Stimulated activated CD4-positive, alpha-beta T cell treated with anti-CD3 and anti-CD28 coated beads, TNF-alpha, amount 100 ng/mL, for 48 hours (primary cell): ENCODE data around the gene IL23R.
"Not testable (repeated sequence)": the region's sequence is repeated elsewhere in the genome, so short reads cannot be mapped to it uniquely, and the experiment has no call there.

ENCODE experiments used
- DNase-seq, 3 donors: peaks; one replicate each; pipeline ENCODE4 v3.0.0-alpha.2; 2020; ENCODE audit warnings: low read depth in 3 of 3

The IL23R gene, protein sequence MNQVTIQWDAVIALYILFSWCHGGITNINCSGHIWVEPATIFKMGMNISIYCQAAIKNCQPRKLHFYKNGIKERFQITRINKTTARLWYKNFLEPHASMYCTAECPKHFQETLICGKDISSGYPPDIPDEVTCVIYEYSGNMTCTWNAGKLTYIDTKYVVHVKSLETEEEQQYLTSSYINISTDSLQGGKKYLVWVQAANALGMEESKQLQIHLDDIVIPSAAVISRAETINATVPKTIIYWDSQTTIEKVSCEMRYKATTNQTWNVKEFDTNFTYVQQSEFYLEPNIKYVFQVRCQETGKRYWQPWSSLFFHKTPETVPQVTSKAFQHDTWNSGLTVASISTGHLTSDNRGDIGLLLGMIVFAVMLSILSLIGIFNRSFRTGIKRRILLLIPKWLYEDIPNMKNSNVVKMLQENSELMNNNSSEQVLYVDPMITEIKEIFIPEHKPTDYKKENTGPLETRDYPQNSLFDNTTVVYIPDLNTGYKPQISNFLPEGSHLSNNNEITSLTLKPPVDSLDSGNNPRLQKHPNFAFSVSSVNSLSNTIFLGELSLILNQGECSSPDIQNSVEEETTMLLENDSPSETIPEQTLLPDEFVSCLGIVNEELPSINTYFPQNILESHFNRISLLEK

DNA sequence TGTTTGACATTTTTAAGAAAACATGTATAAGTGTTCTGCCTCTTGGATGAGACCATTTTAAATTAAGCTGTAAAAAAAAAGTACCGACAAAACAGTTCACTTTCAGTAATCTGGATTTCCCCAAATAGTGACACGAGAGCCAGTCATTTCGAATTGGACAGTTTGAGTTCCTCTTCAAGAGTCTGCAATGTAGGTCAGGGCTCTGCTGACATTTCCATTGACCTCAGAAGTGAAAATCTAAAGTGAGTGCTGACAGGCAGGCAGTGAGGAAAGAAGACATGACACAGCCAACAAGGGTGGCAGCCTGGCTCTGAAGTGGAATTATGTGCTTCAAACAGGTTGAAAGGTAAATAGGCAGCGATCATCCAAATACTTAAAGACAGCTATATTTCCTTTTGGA, at the start of gene IL23R:
Gene IL23R, plus strand, starts transcription at position 259 of the 400 bp plus-strand sequence. CDS start 1,667 bp downstream, outside the sequence.
- no peak for DNase-seq

DNA sequence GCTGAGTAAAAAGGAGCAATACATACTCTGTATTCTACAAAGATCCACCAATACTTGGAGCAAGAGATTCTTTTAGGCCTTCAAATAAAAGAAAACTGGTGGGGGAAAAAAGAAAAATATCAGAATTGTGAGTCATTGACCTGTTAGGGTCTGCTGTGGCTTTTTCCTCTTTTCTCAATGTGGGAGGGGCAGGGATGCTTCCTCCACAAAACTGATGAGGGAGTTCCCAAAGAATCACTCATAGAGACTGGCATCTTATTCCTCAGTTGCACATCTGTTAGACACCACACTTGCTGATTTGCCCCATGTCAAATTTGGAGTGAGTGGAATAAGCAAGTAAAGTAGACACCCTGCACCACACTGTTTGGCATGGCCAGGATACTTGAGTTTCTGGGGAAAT, 48.1 kb upstream of the IL23R start:
- no peak for DNase-seq

DNA sequence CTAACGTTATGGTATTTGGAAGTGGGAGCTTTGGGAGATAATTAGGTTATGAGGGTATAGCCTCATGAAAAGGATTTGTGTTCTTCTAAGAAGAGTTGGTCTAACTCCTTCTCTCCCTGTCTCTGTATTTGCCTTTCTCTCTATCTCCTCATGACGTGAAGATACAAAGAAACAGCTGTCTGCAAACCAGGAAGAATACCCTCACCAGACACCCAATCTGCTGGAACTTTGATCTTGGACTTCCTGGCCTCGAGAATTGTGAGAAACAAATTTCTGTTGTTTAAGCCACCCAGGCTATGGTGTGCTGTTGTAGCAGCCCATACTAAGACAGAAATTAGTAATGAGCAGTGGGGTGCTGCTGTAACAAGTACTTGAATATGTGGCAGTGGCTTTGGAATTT, 47.6 kb upstream of the IL23R start:
- no peak for DNase-seq

DNA sequence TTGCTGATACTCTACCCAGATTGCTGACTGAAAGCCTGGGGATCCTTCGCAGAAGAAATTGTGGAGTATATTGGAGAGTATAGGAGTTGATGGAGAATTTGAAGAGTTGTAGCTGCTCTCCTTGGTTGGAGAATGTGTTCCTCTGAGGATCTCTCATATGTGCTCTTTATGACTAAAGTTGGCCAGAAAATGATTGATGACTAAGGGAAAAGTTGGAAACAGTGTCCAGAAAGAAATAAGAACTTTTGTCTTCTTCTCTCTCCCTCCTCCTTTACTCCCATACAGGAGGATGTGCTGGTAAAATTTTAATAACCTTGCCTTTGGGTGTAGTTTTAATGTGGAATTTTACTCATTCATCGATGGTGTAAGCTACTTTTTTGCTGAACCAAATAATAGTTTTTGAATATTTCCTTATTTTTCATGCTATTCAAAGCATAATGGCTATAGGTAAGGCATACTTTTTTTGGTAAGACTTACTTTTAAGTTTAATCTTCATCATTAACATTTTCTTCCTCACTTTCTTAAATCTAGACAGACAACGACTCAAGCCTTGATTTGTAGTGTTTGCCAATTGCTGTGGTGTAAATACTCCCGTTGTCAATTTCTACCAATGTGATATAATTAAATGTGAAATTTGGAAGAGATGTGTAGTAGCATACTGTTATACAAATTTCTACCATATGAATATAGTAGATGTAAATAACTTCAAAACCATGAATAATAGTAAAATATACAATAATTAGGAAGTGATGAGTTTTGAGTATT, 45.2 kb upstream of the IL23R start:
- DNase-seq, result no peak

DNA sequence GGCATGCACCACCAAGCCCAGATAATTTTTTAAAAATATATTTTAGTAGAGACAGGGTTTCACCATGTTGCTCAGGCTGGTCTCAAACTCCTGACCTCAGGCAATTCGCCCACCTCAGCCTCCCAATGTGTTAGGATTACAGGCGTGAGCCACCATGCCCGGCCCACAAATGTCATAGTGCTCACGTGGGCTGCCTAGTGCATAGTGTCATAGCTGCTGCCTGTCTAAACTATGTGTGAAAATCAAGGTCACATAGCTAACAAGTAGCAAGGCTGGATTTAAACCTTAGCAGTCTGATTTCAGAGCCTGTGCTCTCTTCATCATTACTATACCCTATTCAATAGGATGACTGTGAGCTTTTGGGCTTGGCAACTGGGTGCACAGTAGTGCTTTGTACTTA, 41.8 kb upstream of the IL23R start:
- no peak for DNase-seq

DNA sequence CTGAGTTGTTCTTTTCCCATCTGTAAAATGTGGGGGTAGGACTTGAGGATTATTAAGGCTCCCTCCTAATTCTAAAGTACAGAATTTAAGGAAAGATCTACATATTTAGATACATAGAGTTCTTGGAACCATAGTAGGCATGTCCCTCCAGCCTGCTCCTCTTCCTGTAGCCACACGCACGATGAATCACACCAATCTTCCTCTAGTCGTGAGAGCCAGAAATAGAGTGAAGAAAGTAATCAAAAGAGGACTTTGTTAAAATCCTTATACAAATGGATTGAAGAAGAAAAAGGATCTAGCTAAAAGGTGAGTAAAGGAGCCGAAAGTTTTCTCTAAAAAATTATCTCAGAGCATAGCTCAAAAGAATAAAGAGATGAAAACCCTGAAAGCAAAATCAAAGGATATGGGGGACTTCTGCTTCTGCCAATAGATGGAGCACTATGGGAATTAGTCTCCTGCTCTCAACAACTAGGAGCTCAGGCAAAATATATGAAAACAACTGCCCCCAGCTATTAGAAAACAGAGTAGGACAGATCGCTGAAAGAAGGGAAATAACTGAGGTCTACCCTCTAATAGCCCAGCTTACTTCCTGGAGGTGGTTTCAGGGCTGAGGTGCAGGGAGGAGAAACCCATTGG, 40.0 kb upstream of the IL23R start:
- no peak for DNase-seq

DNA sequence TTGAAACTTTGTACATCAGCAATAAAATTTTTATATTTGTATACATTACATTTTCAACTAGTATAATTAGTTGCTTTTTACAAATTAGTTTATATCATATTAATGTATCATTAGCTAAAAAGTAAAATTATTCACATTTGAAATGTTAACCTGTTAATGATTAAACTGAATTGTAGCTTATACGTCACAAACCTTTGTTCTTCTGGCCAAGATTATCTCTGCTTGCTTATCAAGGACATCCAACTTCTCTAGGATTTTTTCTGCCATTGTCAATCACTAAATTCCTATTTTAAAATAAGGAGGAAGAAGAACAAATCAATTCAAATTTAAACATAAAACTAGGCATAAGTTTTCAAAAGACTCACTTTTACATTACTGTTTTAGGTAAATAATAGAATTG, 39.3 kb upstream of the IL23R start:
- no peak for DNase-seq

DNA sequence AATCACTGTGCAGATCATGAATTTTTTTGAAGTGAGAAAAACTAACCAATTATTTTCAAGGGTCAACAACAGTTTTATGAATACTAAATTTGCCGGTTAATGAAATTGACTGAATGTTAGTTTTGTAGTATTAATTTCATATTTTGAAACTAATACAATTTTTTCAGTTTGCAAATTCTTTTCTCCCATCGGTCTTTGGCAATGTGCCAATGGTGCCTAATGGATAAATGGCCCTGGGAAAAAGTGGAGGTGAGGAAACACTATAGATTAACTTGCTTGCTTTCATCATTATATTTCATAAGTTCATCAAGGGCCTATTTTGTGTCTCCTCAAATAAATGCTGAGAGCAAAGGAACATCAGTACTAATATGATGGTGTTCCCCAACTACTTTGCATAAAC, 35.6 kb upstream of the IL23R start:
- no peak for DNase-seq

DNA sequence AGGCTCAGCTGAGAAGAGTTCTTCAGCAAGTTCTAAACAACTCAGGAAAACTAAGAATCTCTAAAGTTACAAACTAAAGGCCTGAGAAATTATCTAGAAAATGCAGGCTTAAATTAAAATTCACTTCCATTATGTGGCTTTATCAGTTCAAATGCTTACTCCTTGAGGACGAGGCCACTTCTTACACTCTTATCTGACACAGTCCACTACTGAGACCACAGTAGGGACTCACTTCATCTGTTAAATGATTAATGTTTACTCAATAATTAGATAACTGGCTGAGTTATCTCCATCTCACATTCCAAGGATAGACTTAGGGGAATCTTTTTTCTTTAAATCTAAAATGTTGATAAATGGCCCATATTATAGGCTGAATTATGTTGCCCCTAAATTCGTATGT, 33.1 kb upstream of the IL23R start:
- no peak for DNase-seq

DNA sequence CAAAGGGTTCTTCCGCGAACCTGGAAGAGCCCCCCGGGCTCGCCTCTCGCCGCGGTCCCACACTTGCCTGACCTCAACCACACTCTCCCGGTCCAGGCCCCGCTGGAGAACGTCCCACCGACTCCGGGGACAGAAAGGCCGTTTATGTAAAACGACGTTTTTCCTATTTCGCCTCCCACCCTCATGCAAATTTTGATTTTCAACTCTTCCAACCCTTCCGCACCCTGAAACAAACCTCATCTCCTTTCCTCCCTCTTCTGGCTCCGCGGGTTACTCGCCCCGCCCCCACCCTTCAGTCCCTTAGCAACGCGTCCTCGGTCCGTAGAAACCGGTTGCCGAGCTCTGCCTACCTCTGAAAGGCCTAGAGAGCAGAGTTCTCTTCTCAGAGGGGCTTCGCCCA, 31.6 kb upstream of the IL23R start, which contains the start of gene C1orf141:
Gene C1orf141, minus strand, starts transcription at position 276 of the 400 bp plus-strand sequence. CDS start 7,730 bp downstream, outside the sequence.
- DNase-seq, result no peak

DNA sequence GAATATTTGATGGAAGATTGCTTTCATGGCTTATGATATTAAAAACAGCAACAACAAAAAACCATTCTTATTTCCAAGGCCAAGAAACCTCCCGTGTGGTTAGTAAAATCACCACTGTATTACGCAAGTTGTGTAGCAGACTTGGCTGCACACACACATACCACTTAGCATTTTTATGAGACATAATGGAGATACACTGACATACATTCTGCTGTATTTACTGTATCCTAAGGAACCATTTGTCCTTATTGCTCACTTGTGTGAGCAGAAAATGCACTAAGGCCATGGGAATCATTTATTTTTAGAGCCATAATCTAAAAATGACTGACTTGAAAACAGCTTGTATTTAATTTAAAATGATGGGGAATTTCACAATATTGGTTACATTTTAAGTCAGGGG, 30.9 kb upstream of the IL23R start:
- DNase-seq, result no peak

DNA sequence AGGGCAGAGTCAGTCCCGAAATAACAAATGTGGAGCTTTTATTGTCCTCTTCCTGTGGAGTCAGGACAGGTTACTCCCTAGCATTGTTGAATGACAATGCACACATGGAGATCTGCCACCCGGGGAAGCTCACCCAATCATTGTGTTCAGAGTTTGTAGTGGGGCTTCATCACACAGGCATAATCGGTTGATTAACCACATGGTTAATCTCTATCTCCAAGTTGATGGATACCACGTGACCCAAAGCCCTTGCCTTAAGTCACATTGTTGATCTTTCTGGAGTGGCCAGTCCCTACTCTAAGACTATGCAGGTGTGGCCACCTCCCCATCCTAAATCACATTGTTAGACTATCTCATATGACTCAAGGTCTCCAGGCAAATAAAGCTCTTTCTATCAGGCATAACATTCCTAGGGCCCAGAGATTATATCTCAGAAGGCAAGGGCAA, 28.9 kb upstream of the IL23R start:
- no peak for DNase-seq

DNA sequence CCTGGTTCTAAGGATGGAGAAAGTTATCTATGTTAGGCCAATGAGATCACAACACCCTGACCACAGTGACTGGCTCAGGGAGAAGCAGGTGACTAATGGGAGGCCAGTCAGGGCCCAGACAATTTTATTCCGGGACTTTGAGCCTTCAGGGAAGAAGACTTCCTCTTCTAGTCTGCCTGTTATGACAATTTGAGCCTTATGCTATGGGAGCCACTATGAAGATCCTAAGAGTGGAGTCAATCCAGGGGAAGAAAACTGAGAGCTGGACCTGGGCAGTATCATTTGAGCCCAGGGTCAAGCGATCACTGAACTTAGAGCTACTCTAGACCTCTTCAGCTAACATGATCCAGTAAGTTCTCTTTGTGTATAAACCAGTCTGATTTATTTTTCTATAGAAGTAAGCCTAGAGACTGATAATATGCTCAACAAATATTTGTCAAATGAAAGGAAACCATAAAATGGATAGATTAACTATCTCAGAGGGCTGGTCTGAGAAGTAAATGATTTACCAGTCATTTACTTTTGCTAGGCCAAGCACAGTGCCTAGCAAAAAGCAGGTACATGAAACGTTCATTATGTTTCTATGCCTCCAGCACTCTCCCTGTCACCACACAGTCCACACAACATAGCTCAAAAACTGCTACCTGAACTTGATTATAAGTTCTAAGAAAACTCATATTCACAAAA, 27.3 kb upstream of the IL23R start:
- no peak for DNase-seq

DNA sequence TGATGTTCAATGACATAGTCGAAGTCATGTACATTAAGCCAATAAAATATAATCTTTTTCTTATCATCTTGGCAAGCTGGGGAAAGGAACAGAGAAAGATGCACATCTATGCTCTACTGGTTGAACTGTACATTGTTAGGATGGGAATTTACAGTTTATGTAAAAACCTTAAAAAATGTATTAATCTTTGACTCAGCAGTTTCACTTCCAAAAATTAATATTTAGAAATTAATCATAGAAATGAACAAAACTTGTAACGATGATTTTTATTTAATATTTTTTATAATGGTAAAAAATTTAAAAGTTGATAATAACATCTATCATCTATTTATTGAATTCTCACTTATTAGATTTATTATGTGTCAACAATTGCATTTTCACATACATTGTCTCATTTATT, 25.8 kb upstream of the IL23R start:
- DNase-seq, result no peak

DNA sequence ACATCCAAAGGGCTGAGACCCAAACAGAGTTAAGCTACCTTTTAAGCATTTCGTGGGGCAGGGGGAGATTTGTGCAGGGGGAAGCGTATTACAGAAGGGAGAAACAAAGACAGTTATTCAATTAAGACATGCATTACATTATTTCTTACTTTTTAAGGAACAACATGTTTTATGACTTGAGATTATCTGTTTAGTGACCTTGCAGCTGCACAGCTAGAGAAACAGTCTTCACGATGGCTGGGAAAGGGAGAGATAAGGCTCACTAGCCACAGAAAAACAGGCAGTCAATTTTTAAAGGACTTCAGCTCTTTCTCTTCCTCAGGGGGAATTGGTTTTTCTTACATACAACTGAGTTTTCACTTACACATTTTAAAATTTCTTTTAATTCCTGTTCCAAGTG, 24.4 kb upstream of the IL23R start:
- DNase-seq, result not testable (repeated sequence)

DNA sequence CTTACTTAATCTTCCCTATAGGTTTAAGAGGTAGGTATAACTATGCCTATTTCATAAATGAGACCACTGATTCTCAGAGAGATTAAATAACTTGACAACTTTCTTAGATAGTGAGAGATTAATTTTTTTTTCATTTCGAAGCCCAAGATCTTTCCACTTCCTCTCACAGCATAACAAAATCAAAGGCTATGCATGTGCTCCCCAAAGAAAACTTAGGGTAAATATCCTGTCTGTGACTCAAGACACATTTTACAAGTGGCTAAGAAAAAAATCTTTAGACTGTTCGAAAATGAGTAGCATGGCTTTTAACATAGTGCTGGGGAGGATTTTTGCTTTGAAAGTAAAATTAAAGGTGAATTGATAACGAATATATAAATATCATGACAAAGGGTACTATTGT, 23.3 kb upstream of the IL23R start:
- no peak for DNase-seq

DNA sequence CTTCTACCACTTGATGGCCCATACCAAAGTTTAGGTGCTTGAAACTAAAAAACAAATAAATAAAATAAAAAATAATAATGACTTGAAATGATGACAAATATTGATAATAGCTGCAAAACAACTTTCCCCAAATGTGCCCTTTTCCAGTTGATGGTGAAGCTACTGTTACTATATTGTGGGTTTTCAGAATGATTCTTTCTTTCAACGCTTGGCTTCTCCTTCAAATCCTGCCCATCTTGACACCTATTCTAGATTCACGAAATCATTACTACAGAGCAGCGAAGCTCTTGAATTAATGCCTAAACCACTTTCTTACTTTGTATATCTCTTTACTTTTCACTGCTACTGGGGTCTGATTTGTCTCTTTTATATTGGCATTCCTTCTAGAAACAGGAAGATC, 22.3 kb upstream of the IL23R start:
- no peak for DNase-seq

DNA sequence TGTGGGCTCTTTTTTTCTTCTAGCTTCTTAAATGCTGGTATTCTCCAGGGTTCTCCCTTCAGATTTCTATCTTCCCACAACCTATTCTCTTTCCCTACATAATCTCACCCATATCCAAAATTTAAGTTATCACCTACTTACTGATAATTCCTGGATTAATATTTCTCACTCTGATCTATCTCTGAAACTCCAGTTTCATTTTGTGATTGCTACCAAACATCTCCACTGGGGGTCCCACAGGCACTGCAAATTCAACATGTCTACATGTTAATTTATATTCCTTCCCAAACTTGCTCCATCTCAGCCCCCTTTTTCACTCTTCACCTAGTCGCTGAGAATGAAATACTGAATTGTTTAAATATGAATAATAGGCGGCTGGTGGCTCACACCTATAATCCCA, 21.6 kb upstream of the IL23R start:
- no peak for DNase-seq

DNA sequence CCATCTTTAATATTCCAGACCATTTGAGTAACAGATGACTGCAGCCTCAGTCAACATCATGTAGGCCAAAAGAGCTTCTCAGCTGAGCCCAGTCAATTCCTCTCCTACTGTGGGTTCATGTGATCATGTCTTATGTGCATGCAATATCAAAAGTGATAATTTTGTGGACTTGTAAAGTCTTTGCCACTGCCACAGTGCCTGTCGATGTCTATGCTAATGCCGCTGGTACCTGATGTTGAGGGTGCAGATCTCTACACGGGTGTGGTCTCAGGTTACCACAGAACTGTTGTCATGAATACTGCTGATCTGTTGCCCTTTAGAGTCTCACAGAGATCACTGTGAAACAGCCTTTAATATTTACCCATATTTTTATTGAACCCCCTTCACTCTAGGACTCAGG, 20.2 kb upstream of the IL23R start:
- DNase-seq, result no peak

DNA sequence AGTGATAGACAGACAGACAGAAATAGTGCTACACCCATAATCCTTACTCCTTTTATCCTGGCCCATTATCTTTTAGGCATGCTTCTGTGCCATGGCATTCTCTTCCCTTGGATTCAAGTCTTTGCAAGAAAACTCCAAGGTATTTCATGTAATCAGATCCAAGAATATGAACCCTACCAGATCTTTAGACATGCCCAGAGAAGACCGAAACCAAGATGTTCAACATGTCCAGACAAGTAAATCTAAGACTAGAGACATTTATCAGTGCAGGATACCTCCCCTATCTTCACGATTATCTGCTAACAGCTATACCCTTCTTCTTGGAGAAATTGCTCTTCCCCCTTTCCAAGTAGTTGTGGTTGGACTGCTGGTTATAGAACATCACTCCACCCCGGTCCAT, 19.7 kb upstream of the IL23R start:
- DNase-seq, result no peak

DNA sequence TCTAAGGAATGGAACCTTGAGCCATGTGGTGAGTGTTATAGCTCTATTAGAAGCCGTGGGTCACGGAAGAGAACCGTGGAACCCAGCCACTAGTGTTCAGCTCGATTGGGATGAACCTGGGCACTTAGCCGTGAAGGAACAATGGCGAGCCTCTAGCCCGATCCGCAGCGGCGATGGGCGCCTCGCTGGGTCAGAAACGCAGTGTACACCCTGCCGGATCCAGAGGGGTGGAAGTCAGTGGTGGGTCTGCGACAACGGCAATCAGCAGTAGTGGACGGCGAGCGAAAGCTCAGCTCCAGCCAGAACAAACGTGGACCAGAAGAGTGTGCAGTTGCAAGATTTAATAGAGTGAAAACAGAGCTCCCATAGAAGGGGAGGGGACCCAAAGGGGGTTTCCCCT, 18.3 kb upstream of the IL23R start:
- not testable (repeated sequence) for DNase-seq
